ENCODE data around the gene RNF207.

DNA sequence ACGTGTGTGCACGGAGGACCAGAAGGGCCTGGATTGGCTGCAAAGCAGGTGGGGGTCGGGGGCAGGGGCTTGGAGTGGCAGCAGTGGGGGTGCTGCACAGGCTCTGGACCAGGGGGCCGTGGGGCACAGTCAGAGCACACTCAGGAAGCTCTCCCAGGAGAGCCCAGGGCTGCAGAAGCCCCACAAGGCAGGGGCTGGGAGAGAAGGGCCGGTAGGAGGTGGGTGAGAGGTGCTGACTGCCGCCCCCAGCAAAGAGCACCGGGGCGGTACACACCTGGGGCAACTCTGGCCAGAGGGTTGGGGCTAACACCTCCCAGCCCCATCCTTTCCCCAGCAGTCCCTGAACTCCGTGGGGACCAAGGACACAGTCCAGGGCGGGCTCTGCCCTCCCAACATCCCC, 39.7 kb upstream of the RNF207 start:
- TF ChIP-seq, protein P1, sequence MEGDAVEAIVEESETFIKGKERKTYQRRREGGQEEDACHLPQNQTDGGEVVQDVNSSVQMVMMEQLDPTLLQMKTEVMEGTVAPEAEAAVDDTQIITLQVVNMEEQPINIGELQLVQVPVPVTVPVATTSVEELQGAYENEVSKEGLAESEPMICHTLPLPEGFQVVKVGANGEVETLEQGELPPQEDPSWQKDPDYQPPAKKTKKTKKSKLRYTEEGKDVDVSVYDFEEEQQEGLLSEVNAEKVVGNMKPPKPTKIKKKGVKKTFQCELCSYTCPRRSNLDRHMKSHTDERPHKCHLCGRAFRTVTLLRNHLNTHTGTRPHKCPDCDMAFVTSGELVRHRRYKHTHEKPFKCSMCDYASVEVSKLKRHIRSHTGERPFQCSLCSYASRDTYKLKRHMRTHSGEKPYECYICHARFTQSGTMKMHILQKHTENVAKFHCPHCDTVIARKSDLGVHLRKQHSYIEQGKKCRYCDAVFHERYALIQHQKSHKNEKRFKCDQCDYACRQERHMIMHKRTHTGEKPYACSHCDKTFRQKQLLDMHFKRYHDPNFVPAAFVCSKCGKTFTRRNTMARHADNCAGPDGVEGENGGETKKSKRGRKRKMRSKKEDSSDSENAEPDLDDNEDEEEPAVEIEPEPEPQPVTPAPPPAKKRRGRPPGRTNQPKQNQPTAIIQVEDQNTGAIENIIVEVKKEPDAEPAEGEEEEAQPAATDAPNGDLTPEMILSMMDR (IDR thresholded peaks at IDR 0.05; ENCODE audit: poor library complexity), result no peak
- TF ChIP-seq EZH2 (IDR thresholded peaks at IDR 0.05; ENCODE audit: borderline replicate concordance) (no peak), EZH2phosphoT487 (IDR thresholded peaks at IDR 0.05; ENCODE audit: low read depth, severe bottlenecking, unreplicated experiment) (no peak)
